K562 (cell line): ENCODE results near the gene IFNGR2. TPM values are rescaled to one million over a fixed set of nuclear protein-coding genes. Genes with fewer than 3 reads are reported as not detected.
A peak's percentile ranks its signal among the peaks of the same experiment; 100 is the strongest.

Experiments
- CCNT2 ChIP-seq: IDR thresholded peaks from 2 replicates; pipeline ENCODE4 v1.6.1; 2011; ENCODE audit warnings: borderline replicate concordance, low read depth, mild to moderate bottlenecking, moderate library complexity, mixed read lengths, low read length; ENCODE audit not compliant: insufficient read length; ENCODE audit errors: extremely low read depth
- CREM ChIP-seq: IDR thresholded peaks from 2 replicates; pipeline ENCODE4 v1.6.1; 2014; ENCODE audit warnings: antibody characterized with exemption, low read depth
- FOXK2 ChIP-seq, 2 experiments: fragments of 450-650 bp; IDR thresholded peaks in 1 of 2; conservative IDR thresholded peaks in 1 of 2; 2 replicates each; pipeline ENCODE4 v1.6.1; 2016; ENCODE audit warnings: low read depth in 2 of 2, mild to moderate bottlenecking in 1 of 2
- GABPB1 ChIP-seq: sonication (generic); formaldehyde crosslinking; IDR thresholded peaks from 2 replicates; pipeline ENCODE4 v1.8.0; 2022; ENCODE audit warnings: mild to moderate bottlenecking, missing genetic modification reagents
- GABPB2 ChIP-seq: fragments of 250-450 bp; sonication (Bioruptor Pico); conservative IDR thresholded peaks from 2 replicates; pipeline ENCODE4 v1.5.1; 2021; ENCODE audit warnings: mild to moderate bottlenecking
- KDM1A ChIP-seq, 2 experiments: fragments of 450-650 bp; IDR thresholded peaks; 2 replicates each; pipeline ENCODE4 v1.6.1; 2016; ENCODE audit warnings: mild to moderate bottlenecking in 2 of 2
- LEF1 ChIP-seq: fragments of 450-650 bp; IDR thresholded peaks from 2 replicates; pipeline ENCODE4 v1.6.1; 2016; ENCODE audit warnings: mild to moderate bottlenecking
- MTA3 ChIP-seq: fragments of 450-650 bp; formaldehyde crosslinking; IDR thresholded peaks from 2 replicates; pipeline ENCODE4 v1.6.1; 2017; ENCODE audit warnings: mild to moderate bottlenecking, borderline replicate concordance
- NFRKB ChIP-seq: fragments of 450-650 bp; IDR thresholded peaks from 2 replicates; pipeline ENCODE4 v1.6.1; 2016; ENCODE audit warnings: low read depth
- NFYB ChIP-seq: IDR thresholded peaks from 2 replicates; pipeline ENCODE4 v1.6.1; 2011; ENCODE audit warnings: mild to moderate bottlenecking, moderate library complexity; ENCODE audit not compliant: insufficient read length; ENCODE audit errors: extremely low read depth
- NR2C1 ChIP-seq, 2 experiments: fragments of 450-650 bp; IDR thresholded peaks; 2 replicates each; pipeline ENCODE4 v1.6.1; 2017; ENCODE audit warnings: mild to moderate bottlenecking in 2 of 2, antibody characterized with exemption in 1 of 2, inconsistent platforms in 1 of 2, missing compliant biosample characterization in 1 of 2, missing genetic modification characterization in 1 of 2
- PHF21A ChIP-seq: fragments of 450-650 bp; IDR thresholded peaks from 2 replicates; pipeline ENCODE4 v1.6.1; 2017; ENCODE audit warnings: low read depth, borderline replicate concordance
- POLR2A ChIP-seq: fragments of 450-650 bp; conservative IDR thresholded peaks from 2 replicates; pipeline ENCODE4 v1.6.1; 2016
- RBM14 ChIP-seq: fragments of 200-400 bp; formaldehyde crosslinking; IDR thresholded peaks from 2 replicates; pipeline ENCODE4 v1.6.1; 2018; ENCODE audit warnings: low read depth, mild to moderate bottlenecking, low read length, moderate library complexity, borderline replicate concordance; ENCODE audit not compliant: insufficient read depth
- SLC30A9 ChIP-seq: fragments of 250-450 bp; sonication (Bioruptor Pico); IDR thresholded peaks from 2 replicates; pipeline ENCODE4 v1.8.0; 2022; ENCODE audit warnings: mild to moderate bottlenecking, moderate library complexity
- TAL1 ChIP-seq: fragments of 450-650 bp; IDR thresholded peaks from 2 replicates; pipeline ENCODE4 v1.6.1; 2016; ENCODE audit warnings: mild to moderate bottlenecking
- TRIM24 ChIP-seq, 2 experiments: fragments of 450-650 bp; IDR thresholded peaks; 2 replicates each; pipeline ENCODE4 v1.6.1; 2016
- XRCC5 ChIP-seq: fragments of 200-400 bp; formaldehyde crosslinking; IDR thresholded peaks from 2 replicates; pipeline ENCODE4 v1.6.1; 2017; ENCODE audit warnings: low read depth, mild to moderate bottlenecking, low read length
- ZFP36 ChIP-seq: fragments of 150-350 bp; IDR thresholded peaks from 2 replicates; pipeline ENCODE4 v1.6.1; 2018; ENCODE audit warnings: low read length, low read depth; ENCODE audit not compliant: partially characterized antibody
- ZNF239 ChIP-seq: fragments of 250-450 bp; sonication (Bioruptor Pico); IDR thresholded peaks from 2 replicates; pipeline ENCODE4 v1.4.0; 2020; ENCODE audit warnings: mild to moderate bottlenecking
- ZNF436 ChIP-seq: fragments of 250-450, 450-650 bp; sonication (Bioruptor Pico); formaldehyde crosslinking; IDR thresholded peaks from 2 replicates; pipeline ENCODE4 v1.7.0; 2020; ENCODE audit warnings: mild to moderate bottlenecking
- ZNF766 ChIP-seq: fragments of 200-800 bp; sonication (Bioruptor generic); conservative IDR thresholded peaks from 2 replicates; pipeline ENCODE4 v1.6.1; 2016; ENCODE audit warnings: missing genetic modification characterization, missing compliant biosample characterization
- polyA plus RNA-seq, 8 experiments: library from polyadenylated mRNA; depleted of rRNA in 4 of 8; stranded (reverse) in 5 of 8; unstranded in 3 of 8; fragments of >200 nt; fragmentation: Nextera tagmentation in 2 of 8; fragmentation: Illumina TruSeq in 1 of 8; extraction: Ambion mirVana in 2 of 8; extraction: Trizol in 1 of 8; gene quantifications; 2 replicates each; pipeline versions ENCODE4 v1.2.1 to v1.2.3, GENCODE V29; 2011 to 2014; ENCODE audit warnings: inconsistent platforms in 1 of 8, missing spikeins in 1 of 8
- total RNA-seq, 7 experiments: library from RNA; depleted of rRNA in 6 of 7; stranded (reverse); fragments of >200 nt in 6 of 7; fragmentation: Illumina TruSeq in 2 of 7; extraction: Trizol in 2 of 7; gene quantifications; 2 replicates each; pipeline versions ENCODE4 v1.2.1 to v1.2.3, GENCODE V29; 2011 to 2021; ENCODE audit warnings: low replicate concordance in 1 of 7
- TF ChIP-seq, protein P1 (sequence below): fragments of 250-450 bp; sonication (Bioruptor Pico); IDR thresholded peaks from 2 replicates; pipeline ENCODE4 v1.4.0; 2020; ENCODE audit warnings: mild to moderate bottlenecking, moderate library complexity
- TF ChIP-seq, protein P2 (sequence below): fragments of 450-650 bp; formaldehyde crosslinking; IDR thresholded peaks from 2 replicates; pipeline ENCODE4 v1.4.0; 2022; ENCODE audit warnings: missing genetic modification characterization

Gene IFNGR2
- total and polyA plus RNA-seq, 9 of the 15 experiments (the other 6 are each of a cell fraction or from before 2014, with no cell fraction given), result 6.7 to 58.0 (median 28.5) TPM

DNA sequence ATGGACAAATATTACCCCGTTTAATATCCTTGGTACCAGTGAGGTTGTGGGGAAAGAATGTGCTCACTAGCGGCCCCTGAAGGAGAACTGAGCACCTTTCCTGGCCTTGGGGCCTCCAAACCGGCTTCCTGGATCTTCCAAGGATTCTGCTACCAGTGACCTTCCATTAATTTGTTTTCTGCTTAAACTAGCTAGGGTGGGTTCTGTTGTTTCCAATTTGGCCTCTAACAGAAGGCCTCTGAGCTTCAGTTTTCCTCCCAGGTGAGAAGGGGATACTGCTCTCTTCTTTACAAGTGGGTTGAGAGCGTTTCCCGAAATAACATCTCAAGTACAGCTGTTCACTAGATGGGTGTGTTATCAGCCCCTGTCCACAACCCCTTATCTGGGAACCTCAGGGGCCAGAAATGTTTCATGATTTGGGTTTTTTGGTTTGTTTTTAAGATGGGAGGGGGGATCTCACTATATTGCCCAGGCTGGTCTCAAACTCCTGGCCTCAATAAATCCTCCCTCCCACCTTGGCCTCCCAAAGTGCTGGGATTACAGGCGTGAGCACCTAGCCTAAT lies 16.9 kb upstream of the IFNGR2 start (continued):
- TF ChIP-seq, protein P1, sequence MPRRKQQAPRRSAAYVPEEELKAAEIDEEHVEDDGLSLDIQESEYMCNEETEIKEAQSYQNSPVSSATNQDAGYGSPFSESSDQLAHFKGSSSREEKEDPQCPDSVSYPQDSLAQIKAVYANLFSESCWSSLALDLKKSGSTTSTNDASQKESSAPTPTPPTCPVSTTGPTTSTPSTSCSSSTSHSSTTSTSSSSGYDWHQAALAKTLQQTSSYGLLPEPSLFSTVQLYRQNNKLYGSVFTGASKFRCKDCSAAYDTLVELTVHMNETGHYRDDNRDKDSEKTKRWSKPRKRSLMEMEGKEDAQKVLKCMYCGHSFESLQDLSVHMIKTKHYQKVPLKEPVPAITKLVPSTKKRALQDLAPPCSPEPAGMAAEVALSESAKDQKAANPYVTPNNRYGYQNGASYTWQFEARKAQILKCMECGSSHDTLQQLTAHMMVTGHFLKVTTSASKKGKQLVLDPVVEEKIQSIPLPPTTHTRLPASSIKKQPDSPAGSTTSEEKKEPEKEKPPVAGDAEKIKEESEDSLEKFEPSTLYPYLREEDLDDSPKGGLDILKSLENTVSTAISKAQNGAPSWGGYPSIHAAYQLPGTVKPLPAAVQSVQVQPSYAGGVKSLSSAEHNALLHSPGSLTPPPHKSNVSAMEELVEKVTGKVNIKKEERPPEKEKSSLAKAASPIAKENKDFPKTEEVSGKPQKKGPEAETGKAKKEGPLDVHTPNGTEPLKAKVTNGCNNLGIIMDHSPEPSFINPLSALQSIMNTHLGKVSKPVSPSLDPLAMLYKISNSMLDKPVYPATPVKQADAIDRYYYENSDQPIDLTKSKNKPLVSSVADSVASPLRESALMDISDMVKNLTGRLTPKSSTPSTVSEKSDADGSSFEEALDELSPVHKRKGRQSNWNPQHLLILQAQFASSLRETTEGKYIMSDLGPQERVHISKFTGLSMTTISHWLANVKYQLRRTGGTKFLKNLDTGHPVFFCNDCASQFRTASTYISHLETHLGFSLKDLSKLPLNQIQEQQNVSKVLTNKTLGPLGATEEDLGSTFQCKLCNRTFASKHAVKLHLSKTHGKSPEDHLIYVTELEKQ (CRISPR knock-in tag), result no peak
- TF ChIP-seq MTA3, result peak; percentile 83
- peak; percentile 78; the same call in 1 of the 2 replicates for TF ChIP-seq XRCC5
- TF ChIP-seq SLC30A9 (CRISPR knock-in tag), result no peak
- TF ChIP-seq POLR2A, result no peak
- no peak for TF ChIP-seq ZNF436 (CRISPR knock-in tag)
- TF ChIP-seq PHF21A, result 0 out of 2 replicates have a peak, but pooled peaks have one; percentile 13
- peak; percentile 99 for TF ChIP-seq KDM1A (IDR thresholded peaks at IDR 0.05)
- no peak for TF ChIP-seq NFRKB
- TF ChIP-seq RBM14, result no peak
- TF ChIP-seq GABPB1 (CRISPR knock-in tag), result no peak
- TF ChIP-seq, protein P2, sequence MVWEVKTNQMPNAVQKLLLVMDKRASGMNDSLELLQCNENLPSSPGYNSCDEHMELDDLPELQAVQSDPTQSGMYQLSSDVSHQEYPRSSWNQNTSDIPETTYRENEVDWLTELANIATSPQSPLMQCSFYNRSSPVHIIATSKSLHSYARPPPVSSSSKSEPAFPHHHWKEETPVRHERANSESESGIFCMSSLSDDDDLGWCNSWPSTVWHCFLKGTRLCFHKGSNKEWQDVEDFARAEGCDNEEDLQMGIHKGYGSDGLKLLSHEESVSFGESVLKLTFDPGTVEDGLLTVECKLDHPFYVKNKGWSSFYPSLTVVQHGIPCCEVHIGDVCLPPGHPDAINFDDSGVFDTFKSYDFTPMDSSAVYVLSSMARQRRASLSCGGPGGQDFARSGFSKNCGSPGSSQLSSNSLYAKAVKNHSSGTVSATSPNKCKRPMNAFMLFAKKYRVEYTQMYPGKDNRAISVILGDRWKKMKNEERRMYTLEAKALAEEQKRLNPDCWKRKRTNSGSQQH (CRISPR knock-in tag), result no peak
- peak; percentile 97 for TF ChIP-seq TAL1
- peak; percentile 93 for TF ChIP-seq ZNF766 (CRISPR knock-in tag)
- 0 out of 2 replicates have a peak, but pooled peaks have one; percentile 14 for TF ChIP-seq NR2C1 (IDR thresholded peaks at IDR 0.05)
- TF ChIP-seq NR2C1 (tag; IDR thresholded peaks at IDR 0.05), result peak; percentile 40
- TF ChIP-seq GABPB2 (CRISPR knock-in tag), result no peak
- TF ChIP-seq CREM, result peak; percentile 64
- no peak for TF ChIP-seq NFYB
- TF ChIP-seq CCNT2, result peak; percentile 80
- TF ChIP-seq FOXK2 (conservative IDR thresholded peaks at IDR 0.05 in 1 of 2, IDR thresholded peaks at IDR 0.05 in 1 of 2; ENCODE audit: low read depth in 2 of 2), result 0 out of 4 replicates have a peak, but pooled peaks have one; percentile 10 to 26
- TF ChIP-seq ZFP36, result no peak
- TF ChIP-seq LEF1, result peak; percentile 76; the same call in 1 of the 2 replicates
- TF ChIP-seq TRIM24 (IDR thresholded peaks at IDR 0.05), result peak; percentile 84 to 92
- TF ChIP-seq ZNF239 (CRISPR knock-in tag), result peak; percentile 19; the same call in 1 of the 2 replicates
